AG08396 (cell line): Measurements from ENCODE around the gene CT47C1.

ENCODE experiments used
- DNase-seq: peaks from one replicate; pipeline ENCODE4 v3.0.0; 2012; ENCODE audit warnings: low spot score, mixed read lengths

CT47C1 gene

GRCh38 chrX:119073911-119074310 is 1.1 kb downstream of the CT47C1 start:
- no peak for DNase-seq

- DNase-seq, result no peak
Observed at GRCh38 chrX:119075270-119076025, 2.7 kb downstream of the CT47C1 start.

GRCh38 chrX:119082278-119082677 is 9.5 kb downstream of the CT47C1 start:
- no peak for DNase-seq

GRCh38 chrX:119084766-119085165 is 12.0 kb downstream of the CT47C1 start:
- DNase-seq, result no peak

- DNase-seq, result no peak
Observed at GRCh38 chrX:119087121-119087520, 14.3 kb downstream of the CT47C1 start.

GRCh38 chrX:119089619-119090018 is 16.8 kb downstream of the CT47C1 start:
- DNase-seq, result no peak

GRCh38 chrX:119090627-119091026 is 17.8 kb downstream of the CT47C1 start:
- DNase-seq, result no peak

GRCh38 chrX:119093991-119094735 is 21.4 kb downstream of the CT47C1 start:
- DNase-seq, result no peak

GRCh38 chrX:119094819-119095218 is 22.0 kb downstream of the CT47C1 start:
- no peak for DNase-seq

GRCh38 chrX:119095936-119096335 is 23.1 kb downstream of the CT47C1 start:
- no peak for DNase-seq

- DNase-seq, result no peak
Observed at GRCh38 chrX:119101168-119101567, 28.4 kb downstream of the CT47C1 start.

GRCh38 chrX:119105826-119106225 is 33.0 kb downstream of the CT47C1 start:
- DNase-seq, result peak; percentile 23

- DNase-seq, result no peak
Observed at GRCh38 chrX:119107206-119107605, 34.4 kb downstream of the CT47C1 start.

GRCh38 chrX:119118780-119119395 is 46.1 kb downstream of the CT47C1 start:
- DNase-seq, result peak; percentile 43

- peak; percentile 11 for DNase-seq
Observed at GRCh38 chrX:119121341-119121740, 48.5 kb downstream of the CT47C1 start.
